HepG2 (cell line): Measurements from ENCODE around the gene PLIN3.

ENCODE experiments used
- CTCF ChIP-seq: sonication (generic); formaldehyde crosslinking; IDR thresholded peaks from 2 replicates; pipeline ENCODE4 v1.5.0; 2020; ENCODE audit warnings: mild to moderate bottlenecking, missing genetic modification reagents, moderate library complexity
- EP300 ChIP-seq, 3 experiments: sonication (generic) in 1 of 3; formaldehyde crosslinking in 1 of 3; IDR thresholded peaks; 2 replicates each; pipeline versions ENCODE4 v1.5.1 to v1.6.1; 2011 to 2020; ENCODE audit warnings: low read depth in 2 of 3, low read length in 2 of 3, borderline replicate concordance in 1 of 3, improper control_type of control experiment in 1 of 3, mild to moderate bottlenecking in 1 of 3, missing genetic modification reagents in 1 of 3, moderate library complexity in 1 of 3
- HDAC1 ChIP-seq: sonication (generic); formaldehyde crosslinking; IDR thresholded peaks from 2 replicates; pipeline ENCODE4 v1.5.1; 2020; ENCODE audit warnings: mild to moderate bottlenecking, missing genetic modification reagents
- IKZF1 ChIP-seq: fragments of 450-650 bp; IDR thresholded peaks from 2 replicates; pipeline ENCODE4 v1.7.1; 2016
- JUNB ChIP-seq: sonication (generic); formaldehyde crosslinking; IDR thresholded peaks from 2 replicates; pipeline ENCODE4 v1.8.0; 2022; ENCODE audit warnings: missing genetic modification reagents, mild to moderate bottlenecking, borderline replicate concordance
- KDM5A ChIP-seq: fragments of 200-600 bp; sonication (generic); IDR thresholded peaks from 2 replicates; pipeline ENCODE4 v1.7.0; 2018; ENCODE audit warnings: antibody characterized with exemption, mild to moderate bottlenecking, low read length, borderline replicate concordance
- MYNN ChIP-seq: sonication (generic); formaldehyde crosslinking; IDR thresholded peaks from 2 replicates; pipeline ENCODE4 v1.4.0; 2020; ENCODE audit warnings: mild to moderate bottlenecking, low read depth, missing genetic modification reagents
- NFYB ChIP-seq: sonication (generic); formaldehyde crosslinking; IDR thresholded peaks from 2 replicates; pipeline ENCODE4 v1.4.0; 2020; ENCODE audit warnings: missing genetic modification reagents
- NONO ChIP-seq, 2 experiments: fragments of 450-650 bp in 1 of 2; sonication (generic) in 1 of 2; formaldehyde crosslinking in 1 of 2; IDR thresholded peaks in 1 of 2; conservative IDR thresholded peaks in 1 of 2; 2 replicates each; pipeline versions ENCODE4 v1.6.1 to v1.8.0; 2017 to 2022; ENCODE audit warnings: mild to moderate bottlenecking in 1 of 2, missing genetic modification reagents in 1 of 2, moderate library complexity in 1 of 2
- REXO4 ChIP-seq: sonication (generic); formaldehyde crosslinking; IDR thresholded peaks from 2 replicates; pipeline ENCODE4 v1.8.0; 2022; ENCODE audit warnings: missing genetic modification reagents, mild to moderate bottlenecking, borderline replicate concordance
- ZBTB26 ChIP-seq: IDR thresholded peaks from 2 replicates; pipeline ENCODE4 v1.6.1; 2016; ENCODE audit warnings: missing compliant biosample characterization, missing genetic modification reagents, borderline replicate concordance
- TF ChIP-seq, protein P1 (sequence below), 2 experiments: sonication (generic) in 1 of 2; formaldehyde crosslinking in 1 of 2; IDR thresholded peaks; 2 replicates each; pipeline versions ENCODE4 v1.5.1 to v1.6.1; 2011 to 2020; ENCODE audit warnings: borderline replicate concordance in 1 of 2, low read depth in 1 of 2, low read length in 1 of 2, mild to moderate bottlenecking in 1 of 2, missing genetic modification reagents in 1 of 2, moderate library complexity in 1 of 2

- TF ChIP-seq HDAC1 (CRISPR knock-in tag) = no peak
- TF ChIP-seq NONO (IDR thresholded peaks at IDR 0.05) = no peak
- TF ChIP-seq NONO (CRISPR knock-in tag; conservative IDR thresholded peaks at IDR 0.05) = no peak
- TF ChIP-seq KDM5A = no peak
- TF ChIP-seq IKZF1 = no peak
- TF ChIP-seq NFYB = no peak
- no peak for TF ChIP-seq ZBTB26 (CRISPR knock-in tag)
- TF ChIP-seq CTCF (CRISPR knock-in tag) = no peak
- TF ChIP-seq MYNN (CRISPR knock-in tag) = no peak
- no peak for TF ChIP-seq EP300 (IDR thresholded peaks at IDR 0.05; ENCODE audit: low read depth in 2 of 2, low read length in 2 of 2)
- no peak for TF ChIP-seq EP300 (CRISPR knock-in tag; IDR thresholded peaks at IDR 0.05; ENCODE audit: borderline replicate concordance)
- TF ChIP-seq JUNB = no peak
- TF ChIP-seq REXO4 (CRISPR knock-in tag) = no peak
- TF ChIP-seq, protein P1, sequence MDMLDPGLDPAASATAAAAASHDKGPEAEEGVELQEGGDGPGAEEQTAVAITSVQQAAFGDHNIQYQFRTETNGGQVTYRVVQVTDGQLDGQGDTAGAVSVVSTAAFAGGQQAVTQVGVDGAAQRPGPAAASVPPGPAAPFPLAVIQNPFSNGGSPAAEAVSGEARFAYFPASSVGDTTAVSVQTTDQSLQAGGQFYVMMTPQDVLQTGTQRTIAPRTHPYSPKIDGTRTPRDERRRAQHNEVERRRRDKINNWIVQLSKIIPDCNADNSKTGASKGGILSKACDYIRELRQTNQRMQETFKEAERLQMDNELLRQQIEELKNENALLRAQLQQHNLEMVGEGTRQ (IDR thresholded peaks at IDR 0.05; ENCODE audit: low read depth, low read length) = no peak
- TF ChIP-seq, protein P1 (CRISPR knock-in tag; IDR thresholded peaks at IDR 0.05; ENCODE audit: borderline replicate concordance) = no peak
Observed at GRCh38 chr19:4807188-4807587, 60.3 kb downstream of the PLIN3 start.
